GM18868 (cell line): ENCODE results near the gene SPATA31C1.
"Not testable (repeated sequence)": the region's sequence is repeated elsewhere in the genome, so short reads cannot be mapped to it uniquely, and the experiment has no call there.

Experiments
- ATAC-seq: cut with Tn5 transposase; IDR thresholded peaks from one replicate; pipeline ENCODE4 v1.9.1; 2021; ENCODE audit warnings: mild to moderate bottlenecking, moderate library complexity; ENCODE audit not compliant: unreplicated experiment

SPATA31C1 gene

DNA sequence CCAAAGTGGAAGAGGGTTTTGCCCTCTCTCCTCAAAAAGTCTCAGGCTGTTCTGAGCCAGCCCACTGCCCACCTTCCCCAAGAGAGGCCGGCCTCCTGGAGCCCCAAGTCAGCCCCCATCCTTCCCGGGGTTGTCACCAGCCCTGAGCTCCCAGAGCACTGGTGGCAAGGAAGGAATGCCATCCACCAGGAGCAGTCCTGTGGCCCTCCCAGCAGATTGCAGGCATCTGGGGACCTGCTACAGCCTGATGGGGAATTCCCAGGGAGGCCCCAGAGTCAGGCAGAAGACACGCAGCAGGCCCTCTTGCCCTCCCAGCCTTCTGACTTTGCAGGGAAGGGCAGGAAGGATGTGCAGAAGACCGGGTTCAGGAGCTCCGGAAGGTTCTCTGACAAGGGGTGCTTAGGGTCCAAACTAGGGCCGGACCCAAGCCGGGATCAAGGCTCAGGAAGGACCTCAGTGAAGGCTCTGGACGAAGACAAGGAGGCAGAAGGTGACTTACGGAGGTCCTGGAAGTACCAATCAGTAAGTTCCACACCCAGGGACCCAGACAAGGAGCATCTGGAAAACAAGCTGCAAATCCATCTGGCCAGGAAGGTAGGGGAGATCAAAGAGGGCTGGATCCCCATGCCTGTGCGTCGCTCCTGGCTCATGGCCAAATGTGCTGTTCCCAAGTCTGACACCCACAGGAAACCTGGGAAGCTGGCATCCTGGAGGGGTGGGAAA, 31.4 kb upstream of the SPATA31C1 start:
- no peak for ATAC-seq

DNA sequence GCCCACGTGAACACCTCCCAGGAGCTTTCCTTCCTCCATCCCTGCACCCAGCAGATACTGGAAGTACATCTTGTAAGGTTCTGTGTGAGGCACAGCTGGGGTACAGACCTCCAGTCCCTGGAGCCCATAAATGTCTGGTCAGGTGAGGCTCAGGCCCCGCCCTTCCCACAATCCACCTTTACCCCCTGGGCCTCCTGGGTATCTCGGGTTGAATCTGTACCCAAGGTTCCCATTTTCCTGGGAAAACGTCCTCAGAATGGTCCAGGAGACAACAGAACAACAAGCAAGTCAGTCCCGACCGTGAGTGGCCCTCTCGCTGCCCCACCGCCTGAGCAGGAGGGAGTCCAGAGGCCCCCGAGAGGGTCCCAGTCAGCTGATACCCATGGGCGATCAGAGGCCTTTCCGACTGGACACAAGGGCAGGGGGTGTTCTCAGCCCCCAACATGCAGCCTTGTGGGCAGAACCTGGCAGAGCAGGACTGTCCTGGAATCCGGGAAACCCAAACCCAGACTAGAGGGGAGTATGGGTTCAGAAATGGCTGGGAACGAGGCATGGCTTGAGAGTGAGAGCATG, 30.7 kb upstream of the SPATA31C1 start:
- ATAC-seq: no peak

DNA sequence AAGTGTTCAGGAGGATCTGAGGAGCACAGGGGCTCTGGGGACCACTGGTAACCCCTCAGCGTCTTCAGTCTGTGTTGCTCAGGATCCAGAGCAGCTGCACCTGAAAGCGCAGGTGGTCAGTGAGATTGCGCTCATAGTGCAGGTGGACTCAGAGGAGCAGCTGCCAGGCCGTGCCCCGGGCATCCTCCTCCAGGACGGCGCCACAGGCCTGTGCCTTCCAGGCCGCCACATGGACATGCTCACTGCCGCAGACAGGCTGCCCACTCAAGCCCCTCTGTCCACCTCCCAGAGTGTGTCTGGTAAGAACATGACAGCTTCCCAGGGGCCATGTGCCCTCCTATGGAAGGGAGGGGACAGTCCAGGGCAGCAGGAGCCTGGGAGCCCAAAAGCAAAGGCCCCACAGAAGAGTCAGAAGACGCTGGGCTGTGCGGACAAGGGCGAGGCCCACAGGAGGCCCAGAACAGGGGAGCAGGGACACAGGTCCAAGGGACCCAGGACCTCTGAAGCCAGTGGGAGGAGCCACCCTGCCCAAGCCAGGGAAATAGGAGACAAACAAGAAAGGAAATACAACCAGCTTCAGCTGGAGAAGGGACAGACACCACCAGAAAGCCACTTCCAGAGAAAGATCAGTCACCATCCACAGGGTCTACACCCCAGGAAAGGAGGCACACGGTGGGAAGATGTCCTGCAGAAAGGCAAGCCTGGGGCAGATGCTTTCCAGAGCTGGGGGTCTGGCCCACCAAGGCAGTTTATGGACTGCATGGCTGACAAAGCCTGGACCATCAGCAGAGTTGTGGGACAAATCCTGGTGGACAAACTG, 29.9 kb upstream of the SPATA31C1 start:
- ATAC-seq: no peak

DNA sequence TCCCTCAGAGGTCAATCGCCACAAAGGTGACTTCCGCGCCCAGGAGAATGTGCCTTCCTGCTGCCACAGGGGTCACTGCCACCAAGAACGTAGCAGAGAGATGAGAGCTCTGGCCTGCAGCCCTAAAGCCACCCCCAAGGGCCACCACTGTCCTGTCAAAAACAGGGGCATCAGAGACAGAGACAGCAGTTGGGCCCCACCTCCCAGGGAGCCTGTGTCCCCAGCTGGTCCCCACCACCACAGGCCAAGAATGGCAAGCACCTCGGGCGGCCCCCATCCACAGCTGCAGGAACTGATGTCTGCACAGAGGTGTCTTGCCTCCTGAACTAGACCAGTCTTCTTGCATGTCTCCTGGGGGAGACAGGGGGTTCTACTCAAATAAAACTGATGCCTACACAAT, 29.3 kb upstream of the SPATA31C1 start:
- no peak for ATAC-seq

DNA sequence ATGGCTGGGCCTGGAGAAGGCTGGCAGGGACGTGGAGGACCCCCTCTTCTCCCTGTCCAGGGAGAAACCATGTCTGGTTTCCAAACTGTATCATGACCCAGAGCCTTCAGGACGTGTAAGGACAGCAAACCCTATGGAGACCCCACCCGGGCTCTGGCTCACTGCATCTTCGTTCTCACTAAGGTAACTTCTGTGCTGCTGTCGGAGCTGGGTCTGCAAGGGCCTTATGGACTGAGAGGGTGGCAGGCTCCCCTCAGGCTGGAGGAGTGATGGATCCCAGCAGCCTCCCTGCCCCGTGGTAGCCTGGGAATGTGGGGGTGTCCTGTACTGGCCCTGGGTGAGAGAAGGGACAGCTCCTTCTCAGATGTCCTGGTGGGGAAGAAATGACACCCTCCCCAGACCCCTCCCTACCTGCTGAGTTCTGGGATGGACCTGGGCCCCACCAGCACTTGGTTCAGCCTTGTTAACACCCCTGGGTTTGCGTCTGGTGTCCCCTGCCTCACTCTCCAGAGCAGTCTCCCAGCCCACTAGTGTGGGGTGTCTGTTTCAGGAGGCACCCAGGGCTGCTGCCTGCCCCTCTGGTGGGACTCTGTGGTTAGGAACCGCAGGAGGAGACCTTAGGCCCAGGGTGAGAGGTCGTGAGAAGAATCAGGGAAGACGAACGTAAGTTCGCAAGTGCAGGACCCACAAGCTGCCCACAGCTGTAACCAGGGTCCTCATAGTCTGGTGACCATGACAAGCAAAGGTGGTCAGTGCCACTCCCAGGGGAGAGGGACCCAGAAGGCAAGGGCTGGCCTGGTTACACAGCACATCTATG, 28.5 kb upstream of the SPATA31C1 start:
- ATAC-seq: no peak

DNA sequence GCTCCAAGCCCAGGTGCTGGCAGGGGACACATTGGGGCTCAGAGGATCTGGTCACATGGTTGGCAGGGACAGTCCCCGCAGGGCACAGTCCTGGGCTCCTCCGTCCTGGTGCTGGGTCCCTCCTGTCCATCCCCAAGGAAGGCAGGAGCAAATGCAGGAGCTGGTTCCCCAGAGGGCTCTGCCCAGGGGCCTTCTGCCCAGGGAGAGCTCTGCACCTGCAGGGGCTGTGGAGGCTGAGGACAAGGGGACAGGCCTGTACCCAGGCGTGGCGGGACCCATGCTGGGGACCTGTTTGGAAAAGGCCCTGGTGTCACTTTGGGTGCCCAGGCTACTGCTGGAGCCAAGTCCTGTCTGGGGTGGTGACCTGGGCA, 27.9 kb upstream of the SPATA31C1 start:
- no peak for ATAC-seq

DNA sequence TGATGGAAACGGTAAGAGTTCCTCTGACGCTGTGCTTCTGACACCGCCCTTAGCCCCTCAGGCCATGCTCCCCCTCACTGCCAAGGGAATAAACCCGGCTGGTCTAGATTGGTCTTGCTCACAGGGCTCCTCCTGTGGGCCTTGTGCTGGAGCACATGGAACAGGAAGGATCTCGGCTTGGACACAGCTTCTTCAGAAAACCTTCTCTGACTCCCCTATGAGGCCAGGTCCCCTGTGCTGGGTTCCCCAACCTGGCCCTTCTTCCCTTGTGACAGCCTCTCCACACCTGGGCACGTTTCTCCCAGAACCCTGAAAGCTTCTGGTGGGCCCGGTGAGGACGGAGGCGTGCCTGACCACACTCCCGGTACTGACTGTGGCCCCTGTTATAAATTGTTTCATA, 26.9 kb upstream of the SPATA31C1 start:
- no peak for ATAC-seq

DNA sequence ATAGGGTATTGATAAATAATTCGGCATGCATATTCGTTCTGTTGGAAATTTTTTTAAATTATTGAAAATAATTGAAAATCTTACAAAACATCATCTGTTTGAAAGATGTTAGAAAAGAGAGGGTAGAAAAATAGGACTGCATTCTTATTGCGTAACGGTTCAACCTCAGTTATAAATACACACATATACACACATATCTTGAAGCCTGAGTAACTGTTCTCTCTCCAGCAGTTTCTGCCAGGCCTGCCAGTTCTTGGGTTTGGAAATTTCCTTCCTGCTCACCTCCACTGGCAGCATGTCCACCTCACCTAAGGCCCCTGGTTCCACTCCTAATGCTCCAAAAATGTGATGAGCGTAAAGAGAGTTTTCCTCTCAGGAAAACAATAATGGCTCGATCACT, 26.0 kb upstream of the SPATA31C1 start:
- no peak for ATAC-seq

DNA sequence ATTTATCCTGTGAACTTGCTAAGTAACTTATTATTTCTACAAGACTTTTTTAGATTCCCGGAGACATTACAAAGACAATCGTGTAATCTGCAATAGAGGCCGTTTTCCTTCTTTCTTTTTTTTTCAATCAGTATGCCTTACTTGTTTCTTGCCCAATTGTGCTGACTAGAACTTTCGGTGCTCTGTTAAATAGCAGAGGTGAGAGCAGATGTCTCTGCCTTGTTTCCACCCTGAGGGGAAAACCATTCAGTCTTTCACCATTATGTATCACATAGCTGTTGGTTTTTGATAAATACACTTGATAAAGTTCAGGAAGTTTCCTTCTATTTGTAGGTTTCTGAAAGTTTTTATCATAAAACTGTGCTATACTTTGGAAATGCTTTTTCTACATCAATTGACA, 24.8 kb upstream of the SPATA31C1 start:
- ATAC-seq: no peak

DNA sequence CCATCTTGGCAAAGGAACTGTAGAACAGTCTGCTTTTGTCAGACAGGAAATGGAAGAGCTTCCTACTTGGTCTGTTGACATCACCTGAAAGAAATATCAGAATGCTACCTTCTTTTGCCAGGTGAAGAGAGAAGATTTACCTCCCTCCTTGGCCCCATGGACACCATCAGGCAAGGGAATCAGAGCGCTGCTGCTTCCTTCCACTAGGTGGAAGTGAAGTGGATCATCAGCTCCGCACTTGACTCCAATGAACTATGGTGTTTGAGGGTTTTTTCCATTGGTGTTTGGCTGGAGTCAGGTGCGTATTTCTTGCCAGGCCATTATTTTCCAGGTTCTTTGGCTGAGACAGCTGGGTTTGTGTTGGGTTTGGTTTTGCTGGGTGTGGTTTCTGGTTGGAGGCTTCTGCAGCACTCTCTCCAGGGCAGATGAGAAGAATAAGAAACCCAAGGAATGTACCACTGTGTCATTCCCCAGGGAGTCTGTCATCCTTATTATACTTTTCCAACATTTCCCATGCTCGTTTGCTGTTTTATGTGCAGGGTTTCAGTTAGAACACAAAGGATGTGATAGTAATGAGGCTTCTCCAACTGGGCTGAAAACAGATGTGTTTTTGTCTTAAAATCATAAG, 22.6 kb upstream of the SPATA31C1 start:
- no peak for ATAC-seq

DNA sequence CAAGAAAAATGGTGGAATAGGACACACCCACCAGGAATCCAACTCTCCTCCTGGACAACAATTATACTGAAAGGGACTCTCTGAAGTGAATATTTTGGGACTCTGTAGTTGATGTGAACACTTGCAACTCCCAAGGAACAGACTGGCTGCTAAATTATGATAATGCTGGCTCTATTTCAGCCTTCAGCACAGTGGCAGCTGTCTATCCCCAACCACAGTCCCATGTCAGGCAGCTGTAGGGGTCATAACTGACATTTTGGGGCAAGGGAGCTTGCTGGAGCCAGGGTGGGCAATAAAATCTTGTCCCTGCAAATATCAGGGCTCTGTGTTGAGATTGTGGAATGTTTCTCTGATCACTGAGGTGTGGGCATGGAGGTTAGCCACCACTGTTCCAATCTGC, 20.9 kb upstream of the SPATA31C1 start:
- ATAC-seq: no peak

DNA sequence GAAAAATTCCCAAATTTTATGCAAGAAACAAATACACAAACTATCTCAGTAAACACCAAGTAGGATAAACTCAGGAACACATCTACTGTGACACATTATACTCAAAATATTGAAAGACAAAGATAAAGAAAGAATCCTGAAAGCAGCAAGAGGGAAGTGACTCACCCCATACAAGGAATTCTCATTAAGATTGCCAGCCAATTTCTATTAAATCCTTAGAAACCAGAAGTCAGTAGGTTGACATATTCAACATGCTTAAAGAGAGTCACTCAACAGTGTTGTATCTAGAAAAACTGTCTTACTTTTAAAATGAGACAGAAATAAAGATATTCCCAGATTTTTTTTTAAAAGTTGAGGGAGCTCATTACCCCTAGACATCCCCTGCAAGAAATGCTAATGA, 19.6 kb upstream of the SPATA31C1 start:
- no peak for ATAC-seq

DNA sequence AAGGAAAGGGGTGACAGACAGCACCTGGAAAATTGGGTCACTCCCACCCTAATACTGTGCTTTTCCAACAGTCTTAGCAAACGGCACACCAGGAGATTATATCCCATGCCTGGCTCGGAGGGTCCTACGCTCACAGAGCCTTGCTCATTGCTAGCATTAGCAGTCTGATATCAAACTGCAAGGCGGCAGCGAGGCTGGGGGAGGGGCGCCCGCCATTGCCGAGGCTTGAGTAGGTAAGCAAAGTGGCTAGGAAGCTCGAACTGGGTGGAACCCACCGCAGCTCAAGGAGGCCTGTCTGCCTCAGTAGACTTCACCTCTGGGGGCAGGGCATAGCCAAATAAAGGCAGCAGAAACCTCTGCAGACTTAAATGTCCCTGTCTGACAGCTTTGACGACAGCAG, 15.4 kb upstream of the SPATA31C1 start:
- ATAC-seq: not testable (repeated sequence)

DNA sequence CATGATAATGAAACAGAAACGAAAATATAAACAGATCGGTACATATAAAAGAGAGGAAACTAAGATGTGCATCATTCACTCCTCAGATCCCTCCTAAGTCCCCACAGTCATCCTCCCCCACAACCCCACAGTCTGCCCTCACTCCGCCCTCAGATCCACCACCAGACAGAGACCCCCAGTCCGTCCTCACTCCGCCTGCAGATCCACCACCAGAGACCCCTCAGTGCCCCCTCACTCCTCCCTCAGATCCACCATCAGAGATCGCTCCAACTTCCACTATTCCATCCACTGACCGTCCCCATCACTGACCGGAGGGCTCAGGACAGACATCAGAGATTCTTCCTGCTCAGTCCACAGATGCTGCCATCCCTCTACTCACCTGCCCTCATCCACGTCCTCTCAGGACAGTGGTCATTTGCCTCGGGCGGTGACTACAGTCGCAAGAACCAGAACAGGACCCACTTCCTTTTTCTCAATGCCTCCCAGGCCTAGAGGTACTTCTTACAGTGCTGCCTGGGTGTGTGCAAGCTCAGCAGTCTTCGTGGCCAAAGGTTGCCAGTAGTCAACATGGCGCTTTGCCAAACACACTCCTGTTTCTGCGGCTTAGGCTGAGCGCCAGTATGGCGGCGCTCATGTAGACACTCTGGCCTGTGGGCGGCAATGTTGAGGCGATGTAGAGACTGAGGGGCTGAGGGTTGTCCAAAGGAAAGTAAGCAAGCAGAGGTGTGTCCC, 8.3 kb upstream of the SPATA31C1 start:
- no peak for ATAC-seq

DNA sequence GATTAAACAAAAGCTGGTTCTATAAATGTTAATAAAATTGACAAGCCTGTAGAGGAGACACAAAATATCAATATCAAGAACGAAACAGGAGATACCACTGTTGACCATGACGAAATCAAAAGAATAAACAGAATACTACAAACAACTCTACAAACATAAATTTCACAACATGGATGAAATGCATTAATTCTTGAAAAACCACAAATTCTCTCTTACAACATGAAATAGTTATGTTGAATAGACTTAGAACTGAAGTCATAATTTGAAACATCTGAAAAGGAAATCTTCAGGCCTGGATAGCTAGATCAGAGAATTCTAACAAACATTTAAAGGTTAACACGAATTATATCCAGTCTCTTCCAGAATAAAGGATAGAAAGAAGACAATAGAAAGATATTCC, 6.9 kb upstream of the SPATA31C1 start:
- no peak for ATAC-seq

DNA sequence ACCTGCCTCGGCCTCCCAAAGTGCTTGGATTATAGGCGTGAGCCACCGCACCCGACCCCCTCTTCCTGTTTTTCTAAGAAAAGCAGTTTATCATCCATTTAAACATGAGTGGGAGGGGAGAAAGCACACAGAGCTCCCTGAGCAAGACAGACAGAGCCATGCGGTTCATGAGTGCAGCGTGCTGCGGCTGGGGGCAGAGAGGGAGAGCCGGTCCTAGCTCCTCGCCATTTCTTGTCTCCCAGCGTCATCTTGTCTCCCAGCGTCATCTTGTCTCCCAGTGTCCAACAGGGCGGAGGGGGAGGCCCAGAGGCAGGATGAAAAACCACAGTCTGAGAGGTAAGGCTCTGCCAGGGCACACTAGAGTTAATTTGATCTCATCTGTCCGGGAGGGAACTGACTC, 1.3 kb downstream of the SPATA31C1 start:
- not testable (repeated sequence) for ATAC-seq

DNA sequence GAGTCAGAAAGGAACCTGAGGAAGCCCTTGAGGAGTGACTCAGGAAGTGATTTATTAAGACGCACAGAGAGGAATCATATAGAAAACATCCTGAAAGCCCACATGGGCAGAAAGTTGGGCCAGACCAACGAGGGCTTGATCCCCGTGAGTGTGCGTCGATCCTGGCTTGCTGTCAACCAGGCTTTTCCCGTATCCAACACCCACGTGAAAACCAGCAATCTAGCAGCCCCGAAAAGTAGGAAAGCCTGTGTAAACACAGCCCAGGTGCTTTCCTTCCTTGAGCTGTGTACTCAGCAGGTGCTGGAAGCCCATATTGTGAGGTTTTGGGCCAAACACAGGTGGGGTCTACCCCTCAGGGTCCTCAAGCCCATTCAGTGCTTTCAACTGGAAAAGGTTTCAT, 3.8 kb downstream of the SPATA31C1 start:
- not testable (repeated sequence) for ATAC-seq

DNA sequence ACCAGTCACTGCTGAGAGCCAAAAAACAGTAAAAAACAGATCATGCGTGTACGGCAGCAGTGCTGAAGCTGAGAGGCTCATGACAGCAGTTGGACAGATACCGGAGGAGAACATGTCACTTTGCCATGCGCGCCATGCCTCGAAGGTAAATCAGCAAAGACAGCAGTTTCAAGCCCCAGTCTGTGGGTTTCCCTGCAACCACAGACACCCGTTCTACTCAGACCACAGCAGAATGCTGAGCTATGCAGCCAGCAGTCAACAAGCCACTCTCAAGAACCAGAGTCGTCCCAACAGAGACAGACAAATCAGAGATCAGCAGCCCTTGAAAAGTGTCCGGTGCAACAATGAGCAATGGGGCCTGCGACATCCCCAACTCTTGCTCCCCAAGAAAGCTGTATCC, 5.2 kb downstream of the SPATA31C1 start:
- ATAC-seq: not testable (repeated sequence)

DNA sequence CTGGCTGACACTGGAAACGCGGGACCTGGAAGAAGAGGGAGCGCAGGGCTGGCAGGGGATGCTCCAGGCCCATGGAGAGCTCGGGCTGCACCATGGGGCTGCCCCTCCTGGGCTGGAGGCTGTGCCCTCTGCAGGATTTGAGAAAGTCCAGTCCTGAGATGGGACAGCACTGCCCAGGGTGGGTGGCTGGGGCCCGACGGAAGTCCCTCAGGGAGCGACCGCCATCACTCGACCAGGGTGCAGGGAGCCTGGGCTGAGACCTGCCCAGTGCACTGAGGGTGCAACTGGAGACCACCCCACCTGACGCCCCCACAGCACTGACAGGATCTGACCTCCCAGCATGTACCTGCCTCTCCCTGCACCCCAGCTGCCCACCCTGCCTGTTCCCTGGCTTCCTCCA, 7.1 kb downstream of the SPATA31C1 start:
- ATAC-seq: not testable (repeated sequence)

DNA sequence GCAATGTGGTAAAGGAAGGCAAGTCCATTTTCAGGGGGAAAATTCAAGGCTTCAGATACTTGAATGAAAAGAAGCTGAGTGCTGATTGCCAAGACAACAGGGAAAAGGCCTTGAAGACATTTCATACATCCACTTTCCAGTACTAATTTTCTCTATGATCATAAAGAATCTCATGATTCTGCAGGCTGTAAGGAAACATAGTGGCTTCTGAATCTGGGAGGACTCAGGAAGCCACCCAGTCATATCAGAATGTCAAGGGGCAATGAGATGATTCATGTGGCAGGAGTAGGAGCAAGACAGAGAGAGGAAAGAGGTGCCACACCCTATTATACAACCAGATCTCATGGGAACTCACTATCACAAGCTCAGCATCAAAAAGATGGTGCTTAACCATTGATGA, 11.4 kb downstream of the SPATA31C1 start:
- not testable (repeated sequence) for ATAC-seq
